Loucy (cell line): ENCODE measurements around the gene PHACTR1.

Experiments used
- H2AFZ ChIP-seq: fragments of 200-600 bp; sonication (generic); 2 replicates; pipeline ENCODE4 v1.6.0; 2016; ENCODE audit warnings: antibody characterized with exemption, mild to moderate bottlenecking, low read length, moderate library complexity
- H3F3A ChIP-seq: fragments of 200-600 bp; 2 replicates; pipeline ENCODE4 v1.6.0; 2016; ENCODE audit warnings: antibody characterized with exemption, low read depth, mild to moderate bottlenecking
- H3K27me3 ChIP-seq: fragments of 200-600 bp; sonication (generic); 2 replicates; pipeline ENCODE4 v1.6.1; 2014; ENCODE audit warnings: low read length, mild to moderate bottlenecking; ENCODE audit not compliant: insufficient read depth, poor library complexity, severe bottlenecking
- H3K36me3 ChIP-seq: fragments of 200-600 bp; sonication (generic); 2 replicates; pipeline ENCODE4 v1.6.1; 2016; ENCODE audit warnings: low read length; ENCODE audit not compliant: insufficient read depth
- H3K4me1 ChIP-seq: fragments of 200-600 bp; sonication (generic); 2 replicates; pipeline ENCODE4 v1.5.1; 2014; ENCODE audit warnings: low read length, mild to moderate bottlenecking; ENCODE audit not compliant: insufficient read depth, poor library complexity, severe bottlenecking
- H3K4me2 ChIP-seq: fragments of 200-600 bp; sonication (generic); 2 replicates; pipeline ENCODE4 v1.6.0; 2014; ENCODE audit warnings: antibody characterized with exemption, low read length, low read depth, mild to moderate bottlenecking; ENCODE audit not compliant: poor library complexity, severe bottlenecking
- H3K4me3 ChIP-seq: fragments of 200-600 bp; sonication (generic); 2 replicates; pipeline ENCODE4 v1.5.1; 2014; ENCODE audit warnings: low read length, mild to moderate bottlenecking, mixed read lengths; ENCODE audit not compliant: poor library complexity, severe bottlenecking
- H3K79me2 ChIP-seq: fragments of 200-600 bp; sonication (generic); 2 replicates; pipeline ENCODE4 v1.6.1; 2014; ENCODE audit warnings: low read length; ENCODE audit not compliant: insufficient read depth
- H3K9ac ChIP-seq: fragments of 200-600 bp; sonication (generic); 2 replicates; pipeline ENCODE4 v1.6.0; 2014; ENCODE audit warnings: mild to moderate bottlenecking, low read depth, low read length, moderate library complexity; ENCODE audit not compliant: poor library complexity, severe bottlenecking
- H3K9me2 ChIP-seq: fragments of 200-600 bp; sonication (generic); replicated peaks from 2 replicates; pipeline ENCODE4 v1.6.1; 2016; ENCODE audit warnings: low read depth, low read length, mixed read lengths
- H3K9me3 ChIP-seq: fragments of 200-600 bp; sonication (generic); 2 replicates; pipeline ENCODE4 v1.6.1; 2014; ENCODE audit warnings: mild to moderate bottlenecking, antibody characterized with exemption, low read length, low read depth; ENCODE audit not compliant: insufficient read depth
- H4K20me1 ChIP-seq: fragments of 200-600 bp; sonication (generic); 2 replicates; pipeline ENCODE4 v1.6.0; 2014; ENCODE audit warnings: antibody characterized with exemption, low read length, mild to moderate bottlenecking; ENCODE audit not compliant: insufficient read depth, poor library complexity, severe bottlenecking
- EZH2phosphoT487 ChIP-seq: fragments of 200-600 bp; IDR thresholded peaks from 2 replicates; pipeline ENCODE4 v1.6.1; 2018; ENCODE audit warnings: antibody characterized with exemption, mild to moderate bottlenecking, moderate library complexity, borderline replicate concordance
- TF ChIP-seq, protein P1 (sequence below): fragments of 200-600 bp; sonication (generic); conservative IDR thresholded peaks from 2 replicates; pipeline ENCODE4 v1.5.1; 2014; ENCODE audit warnings: mild to moderate bottlenecking, antibody characterized with exemption, low read length

Gene PHACTR1

DNA sequence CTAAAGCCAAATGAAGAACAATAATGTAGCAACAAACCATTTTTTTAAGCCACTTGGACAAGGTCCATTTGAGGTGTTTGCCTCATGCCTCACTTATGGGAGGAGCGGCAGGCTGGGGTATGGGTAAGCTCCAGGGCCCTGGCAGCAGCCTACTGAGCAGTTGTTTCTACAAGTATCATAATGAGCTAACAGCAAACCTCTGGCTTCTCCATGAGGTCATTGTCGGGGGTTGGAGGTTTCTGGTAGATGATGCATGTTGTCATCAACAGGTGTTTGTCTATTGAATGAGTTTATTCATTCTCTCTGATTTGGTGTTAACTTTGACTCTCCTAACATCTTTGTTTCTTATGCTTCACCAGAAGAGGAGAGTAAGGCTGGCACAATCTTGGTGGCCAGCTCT is 461.1 kb downstream of the PHACTR1 start:
- Histone ChIP-seq H3K9me2 (no peaks in the 10 kb centered on the region), H3K9me3 (no peaks in the 10 kb centered on the region), H4K20me1 (no peaks in the 10 kb centered on the region), H3K9ac (no peak overlapping the region), H2AFZ (peak overlapping the region; percentile 78), H3K4me2 (peak overlapping the region; percentile 57), H3K4me3 (no peak overlapping the region), H3K4me1 (peaks cover 41% of the 10 kb centered on the region), H3K79me2 (no peaks in the 10 kb centered on the region), H3F3A (no peaks in the 10 kb centered on the region), H3K36me3 (no peaks in the 10 kb centered on the region), H3K27me3 (peaks cover 1% of the 10 kb centered on the region)
- TF ChIP-seq EZH2phosphoT487 = no peak
- TF ChIP-seq, protein P1, sequence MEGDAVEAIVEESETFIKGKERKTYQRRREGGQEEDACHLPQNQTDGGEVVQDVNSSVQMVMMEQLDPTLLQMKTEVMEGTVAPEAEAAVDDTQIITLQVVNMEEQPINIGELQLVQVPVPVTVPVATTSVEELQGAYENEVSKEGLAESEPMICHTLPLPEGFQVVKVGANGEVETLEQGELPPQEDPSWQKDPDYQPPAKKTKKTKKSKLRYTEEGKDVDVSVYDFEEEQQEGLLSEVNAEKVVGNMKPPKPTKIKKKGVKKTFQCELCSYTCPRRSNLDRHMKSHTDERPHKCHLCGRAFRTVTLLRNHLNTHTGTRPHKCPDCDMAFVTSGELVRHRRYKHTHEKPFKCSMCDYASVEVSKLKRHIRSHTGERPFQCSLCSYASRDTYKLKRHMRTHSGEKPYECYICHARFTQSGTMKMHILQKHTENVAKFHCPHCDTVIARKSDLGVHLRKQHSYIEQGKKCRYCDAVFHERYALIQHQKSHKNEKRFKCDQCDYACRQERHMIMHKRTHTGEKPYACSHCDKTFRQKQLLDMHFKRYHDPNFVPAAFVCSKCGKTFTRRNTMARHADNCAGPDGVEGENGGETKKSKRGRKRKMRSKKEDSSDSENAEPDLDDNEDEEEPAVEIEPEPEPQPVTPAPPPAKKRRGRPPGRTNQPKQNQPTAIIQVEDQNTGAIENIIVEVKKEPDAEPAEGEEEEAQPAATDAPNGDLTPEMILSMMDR = no peak

DNA sequence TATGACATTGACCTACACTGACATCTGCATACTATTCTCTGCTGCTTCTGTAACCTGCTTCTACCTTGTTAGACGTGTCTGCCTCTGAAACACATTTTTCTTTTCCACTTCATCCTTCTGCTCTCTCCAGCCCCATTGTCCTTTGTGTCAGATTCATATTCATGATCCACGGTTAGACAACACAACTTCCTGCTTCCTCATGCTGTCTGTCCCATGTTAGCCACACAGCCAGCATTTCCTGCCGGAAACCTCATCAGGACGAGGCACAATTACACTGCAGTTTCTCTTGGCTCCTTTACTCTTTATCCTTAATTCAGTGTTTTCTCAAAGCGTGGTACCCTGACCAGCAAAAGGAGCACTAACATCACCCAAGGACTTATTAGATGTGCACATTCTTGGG is 461.5 kb downstream of the PHACTR1 start:
- Histone ChIP-seq H3K9ac (no peak overlapping the region), H3K9me3 (no peaks in the 10 kb centered on the region), H3K4me3 (peak overlapping the region; percentile 18), H3K36me3 (no peaks in the 10 kb centered on the region), H2AFZ (peak overlapping the region; percentile 78), H3K4me1 (peaks cover 41% of the 10 kb centered on the region), H3K9me2 (no peaks in the 10 kb centered on the region), H3K79me2 (no peaks in the 10 kb centered on the region), H3K4me2 (peak overlapping the region; percentile 57), H4K20me1 (no peaks in the 10 kb centered on the region), H3F3A (no peaks in the 10 kb centered on the region), H3K27me3 (no peaks in the 10 kb centered on the region)
- TF ChIP-seq EZH2phosphoT487 = no peak
- TF ChIP-seq, protein P1 = no peak

DNA sequence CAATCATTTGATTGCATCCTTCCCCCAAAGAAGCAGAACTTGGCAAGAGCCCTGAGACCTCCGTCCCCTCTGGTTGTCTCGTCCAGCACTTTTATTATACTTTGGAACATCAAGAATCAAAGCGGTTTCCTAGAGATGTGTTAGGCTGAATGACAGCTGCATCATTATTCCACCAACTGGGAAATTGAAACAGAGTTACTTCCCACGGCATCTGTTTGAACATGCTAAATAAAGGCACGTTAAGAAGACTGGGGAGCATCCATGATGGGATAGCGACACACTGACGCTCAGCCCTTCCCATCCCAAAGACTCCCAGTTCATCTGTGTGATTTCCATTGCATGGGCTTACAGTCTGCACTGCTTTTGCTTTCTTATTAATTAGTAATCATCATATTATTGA is 464.0 kb downstream of the PHACTR1 start:
- no peak for TF ChIP-seq EZH2phosphoT487
- TF ChIP-seq, protein P1 = no peak
- Histone ChIP-seq H3K4me2 (peak overlapping the region; percentile 21), H3K36me3 (no peaks in the 10 kb centered on the region)

More for the DNA sequence above, 464.0 kb downstream of the PHACTR1 start:
- Histone ChIP-seq H3K9ac (no peak overlapping the region), H3K4me3 (no peak overlapping the region), H3K4me1 (peaks cover 37% of the 10 kb centered on the region), H3K79me2 (no peaks in the 10 kb centered on the region), H4K20me1 (no peaks in the 10 kb centered on the region), H3K9me3 (no peaks in the 10 kb centered on the region), H3F3A (no peaks in the 10 kb centered on the region), H3K9me2 (no peaks in the 10 kb centered on the region), H3K27me3 (no peaks in the 10 kb centered on the region), H2AFZ (no peak overlapping the region)
